ENCODE measurements around the gene LSM3.

Gene LSM3

GRCh38 chr3:14231998-14232501, 53.4 kb downstream of the LSM3 start:
- no peak overlapping the region for H3K9ac ChIP-seq (ENCODE audit: low read depth, low read length)
- peaks cover 10% of the 10 kb centered on the region; the same call in 1 of the 2 replicates for H3K4me1 ChIP-seq (ENCODE audit: control insufficient read depth, insufficient read depth, low read length)
- no peaks in the 10 kb centered on the region for H3K27me3 ChIP-seq (ENCODE audit: control insufficient read depth, insufficient read depth, low read length)
- peaks cover 7% of the 10 kb centered on the region; the same call in 1 of the 2 replicates for H3K9me3 ChIP-seq (ENCODE audit: control insufficient read depth, insufficient read depth, low read length)
- H3K4me3 ChIP-seq (ENCODE audit: low read depth, low read length) = no peak overlapping the region
- no peaks in the 10 kb centered on the region for H3K36me3 ChIP-seq (ENCODE audit: control insufficient read depth, insufficient read depth, low read length)
- no peak overlapping the region for H3K27ac ChIP-seq (ENCODE audit: low read depth, low read length)

GRCh38 chr3:14234251-14235002, 55.8 kb downstream of the LSM3 start:
- Histone ChIP-seq H3K9me3 (ENCODE audit: control insufficient read depth, insufficient read depth, low read length) (peaks cover 7% of the 10 kb centered on the region; the same call in 1 of the 2 replicates), H3K4me3 (ENCODE audit: low read depth, low read length) (no peak overlapping the region), H3K4me1 (ENCODE audit: control insufficient read depth, insufficient read depth, low read length) (no peaks in the 10 kb centered on the region), H3K27me3 (ENCODE audit: control insufficient read depth, insufficient read depth, low read length) (no peaks in the 10 kb centered on the region), H3K36me3 (ENCODE audit: control insufficient read depth, insufficient read depth, low read length) (no peaks in the 10 kb centered on the region), H3K9ac (ENCODE audit: low read depth, low read length) (no peak overlapping the region), H3K27ac (ENCODE audit: low read depth, low read length) (no peak overlapping the region)

- Histone ChIP-seq H3K9ac (ENCODE audit: low read depth, low read length) (no peak overlapping the region), H3K9me3 (ENCODE audit: control insufficient read depth, insufficient read depth, low read length) (peaks cover 7% of the 10 kb centered on the region; the same call in 1 of the 2 replicates), H3K27me3 (ENCODE audit: control insufficient read depth, insufficient read depth, low read length) (no peaks in the 10 kb centered on the region), H3K27ac (ENCODE audit: low read depth, low read length) (no peak overlapping the region), H3K4me3 (ENCODE audit: low read depth, low read length) (no peak overlapping the region), H3K4me1 (ENCODE audit: control insufficient read depth, insufficient read depth, low read length) (no peaks in the 10 kb centered on the region), H3K36me3 (ENCODE audit: control insufficient read depth, insufficient read depth, low read length) (no peaks in the 10 kb centered on the region)
Observed at GRCh38 chr3:14235003-14235911, 56.6 kb downstream of the LSM3 start.

- no peak overlapping the region for H3K4me3 ChIP-seq (ENCODE audit: low read depth, low read length)
- H3K27me3 ChIP-seq (ENCODE audit: control insufficient read depth, insufficient read depth, low read length) = no peaks in the 10 kb centered on the region
- H3K9me3 ChIP-seq (ENCODE audit: control insufficient read depth, insufficient read depth, low read length) = peaks cover 7% of the 10 kb centered on the region; the same call in 1 of the 2 replicates
- H3K36me3 ChIP-seq (ENCODE audit: control insufficient read depth, insufficient read depth, low read length) = no peaks in the 10 kb centered on the region
- H3K27ac ChIP-seq (ENCODE audit: low read depth, low read length) = no peak overlapping the region
- H3K4me1 ChIP-seq (ENCODE audit: control insufficient read depth, insufficient read depth, low read length) = no peaks in the 10 kb centered on the region
- H3K9ac ChIP-seq (ENCODE audit: low read depth, low read length) = no peak overlapping the region
Observed at GRCh38 chr3:14235912-14236295, 57.3 kb downstream of the LSM3 start.

GRCh38 chr3:14236902-14237301, 58.3 kb downstream of the LSM3 start:
- H3K9ac ChIP-seq (ENCODE audit: low read depth, low read length) = no peak overlapping the region
- no peak overlapping the region for H3K4me3 ChIP-seq (ENCODE audit: low read depth, low read length)
- H3K36me3 ChIP-seq (ENCODE audit: control insufficient read depth, insufficient read depth, low read length) = no peaks in the 10 kb centered on the region
- H3K9me3 ChIP-seq (ENCODE audit: control insufficient read depth, insufficient read depth, low read length) = peaks cover 7% of the 10 kb centered on the region; the same call in 1 of the 2 replicates
- no peaks in the 10 kb centered on the region for H3K4me1 ChIP-seq (ENCODE audit: control insufficient read depth, insufficient read depth, low read length)
- H3K27me3 ChIP-seq (ENCODE audit: control insufficient read depth, insufficient read depth, low read length) = no peaks in the 10 kb centered on the region
- H3K27ac ChIP-seq (ENCODE audit: low read depth, low read length) = no peak overlapping the region

- no peak overlapping the region for H3K9ac ChIP-seq (ENCODE audit: low read depth, low read length)
- H3K36me3 ChIP-seq (ENCODE audit: control insufficient read depth, insufficient read depth, low read length) = no peaks in the 10 kb centered on the region
- peaks cover 7% of the 10 kb centered on the region; the same call in 1 of the 2 replicates for H3K9me3 ChIP-seq (ENCODE audit: control insufficient read depth, insufficient read depth, low read length)
- no peak overlapping the region for H3K27ac ChIP-seq (ENCODE audit: low read depth, low read length)
- no peaks in the 10 kb centered on the region for H3K4me1 ChIP-seq (ENCODE audit: control insufficient read depth, insufficient read depth, low read length)
- no peak overlapping the region for H3K4me3 ChIP-seq (ENCODE audit: low read depth, low read length)
- H3K27me3 ChIP-seq (ENCODE audit: control insufficient read depth, insufficient read depth, low read length) = no peaks in the 10 kb centered on the region
Observed at GRCh38 chr3:14237457-14237856, 58.8 kb downstream of the LSM3 start.

- Histone ChIP-seq H3K9me3 (ENCODE audit: control insufficient read depth, insufficient read depth, low read length) (peaks cover 7% of the 10 kb centered on the region; the same call in 1 of the 2 replicates), H3K27me3 (ENCODE audit: control insufficient read depth, insufficient read depth, low read length) (no peaks in the 10 kb centered on the region), H3K9ac (ENCODE audit: low read depth, low read length) (no peak overlapping the region), H3K36me3 (ENCODE audit: control insufficient read depth, insufficient read depth, low read length) (no peaks in the 10 kb centered on the region), H3K27ac (ENCODE audit: low read depth, low read length) (no peak overlapping the region), H3K4me3 (ENCODE audit: low read depth, low read length) (no peak overlapping the region), H3K4me1 (ENCODE audit: control insufficient read depth, insufficient read depth, low read length) (no peaks in the 10 kb centered on the region)
Observed at GRCh38 chr3:14238356-14238755, 59.7 kb downstream of the LSM3 start.

- no peaks in the 10 kb centered on the region for H3K27me3 ChIP-seq (ENCODE audit: control insufficient read depth, insufficient read depth, low read length)
- no peak overlapping the region for H3K4me3 ChIP-seq (ENCODE audit: low read depth, low read length)
- no peak overlapping the region for H3K27ac ChIP-seq (ENCODE audit: low read depth, low read length)
- H3K36me3 ChIP-seq (ENCODE audit: control insufficient read depth, insufficient read depth, low read length) = no peaks in the 10 kb centered on the region
- no peaks in the 10 kb centered on the region for H3K4me1 ChIP-seq (ENCODE audit: control insufficient read depth, insufficient read depth, low read length)
- peaks cover 3% of the 10 kb centered on the region; the same call in 1 of the 2 replicates for H3K9me3 ChIP-seq (ENCODE audit: control insufficient read depth, insufficient read depth, low read length)
- H3K9ac ChIP-seq (ENCODE audit: low read depth, low read length) = no peak overlapping the region
Observed at GRCh38 chr3:14238930-14239329, 60.3 kb downstream of the LSM3 start.

GRCh38 chr3:14239940-14240339, 61.3 kb downstream of the LSM3 start:
- Histone ChIP-seq H3K27ac (ENCODE audit: low read depth, low read length) (no peak overlapping the region), H3K9me3 (ENCODE audit: control insufficient read depth, insufficient read depth, low read length) (no peaks in the 10 kb centered on the region), H3K27me3 (ENCODE audit: control insufficient read depth, insufficient read depth, low read length) (no peaks in the 10 kb centered on the region)

GRCh38 chr3:14240366-14240765, 61.7 kb downstream of the LSM3 start:
- Histone ChIP-seq H3K9ac (ENCODE audit: low read depth, low read length) (no peak overlapping the region), H3K36me3 (ENCODE audit: control insufficient read depth, insufficient read depth, low read length) (no peaks in the 10 kb centered on the region), H3K27me3 (ENCODE audit: control insufficient read depth, insufficient read depth, low read length) (no peaks in the 10 kb centered on the region), H3K4me1 (ENCODE audit: control insufficient read depth, insufficient read depth, low read length) (no peaks in the 10 kb centered on the region), H3K9me3 (ENCODE audit: control insufficient read depth, insufficient read depth, low read length) (no peaks in the 10 kb centered on the region), H3K27ac (ENCODE audit: low read depth, low read length) (no peak overlapping the region), H3K4me3 (ENCODE audit: low read depth, low read length) (no peak overlapping the region)

More at GRCh38 chr3:14239940-14240339, 61.3 kb downstream of the LSM3 start:
- H3K9ac ChIP-seq (ENCODE audit: low read depth, low read length) = no peak overlapping the region
- no peaks in the 10 kb centered on the region for H3K36me3 ChIP-seq (ENCODE audit: control insufficient read depth, insufficient read depth, low read length)
- no peak overlapping the region for H3K4me3 ChIP-seq (ENCODE audit: low read depth, low read length)
- no peaks in the 10 kb centered on the region for H3K4me1 ChIP-seq (ENCODE audit: control insufficient read depth, insufficient read depth, low read length)
